IMR-90 (cell line): ENCODE data around the gene SMLR1. TPM values are rescaled to one million over a fixed set of nuclear protein-coding genes. Genes with fewer than 3 reads are reported as not detected.

ENCODE experiments used
- ATAC-seq: fragments of 200-7000 bp; cut with Tn5 transposase; 2 replicates; pipeline ENCODE4 v1.9.1; 2020; ENCODE audit warnings: low read depth, mild to moderate bottlenecking, moderate library complexity
- Bru-seq: library from RNA; stranded (reverse); fragments of 400-500 nt; gene quantifications from one replicate; lab custom pipeline; 2021; lab: Mats Ljungman, UMichigan
- BruChase-seq, 2 experiments: library from RNA; stranded (reverse); fragments of 400-500 nt; gene quantifications; one replicate each; lab custom pipeline; 2021; lab: Mats Ljungman, UMichigan
- BruUV-seq: library from RNA; stranded (reverse); fragments of 400-500 nt; replicated peaks from 2 replicates; lab custom pipeline; 2021; lab: Mats Ljungman, UMichigan
- CTCF ChIA-PET: fragments of 300-600 bp; formaldehyde crosslinking; extraction: SDS; loops from one replicate; lab custom pipeline; 2021; ENCODE audit warnings: antibody characterized with exemption; lab: Yijun Ruan, JAX
- POLR2A ChIA-PET: fragments of 300-600 bp; sonication (Branson Sonifier 250); formaldehyde crosslinking; loops from one replicate; lab custom pipeline; 2022; ENCODE audit warnings: antibody characterized with exemption; ENCODE audit not compliant: unreplicated experiment; lab: Charles Lee
- DNase-seq: peaks from one replicate; pipeline ENCODE4 v3.0.0; 2013
- H2AFZ ChIP-seq: replicated peaks from 2 replicates; pipeline ENCODE3; 2013; ENCODE audit warnings: low read length, mild to moderate bottlenecking; ENCODE audit not compliant: poor library complexity
- H2AK5ac ChIP-seq: 2 replicates; pipeline ENCODE4 v1.6.1; 2013; ENCODE audit warnings: low read depth, low read length, inconsistent platforms
- H2AK9ac ChIP-seq: replicated peaks from 2 replicates; pipeline ENCODE3; 2013; ENCODE audit warnings: mild to moderate bottlenecking, low read depth, low read length, moderate library complexity; ENCODE audit not compliant: poor library complexity
- H2BK120ac ChIP-seq: 2 replicates; pipeline ENCODE4 v1.6.1; 2013; ENCODE audit warnings: low read depth, low read length, inconsistent platforms
- H2BK15ac ChIP-seq: 3 replicates; pipeline ENCODE4 v1.6.1; 2013; ENCODE audit warnings: low read depth, low read length, inconsistent platforms
- H2BK20ac ChIP-seq: 2 replicates; pipeline ENCODE4 v1.6.1; 2013; ENCODE audit warnings: low read depth, mild to moderate bottlenecking, inconsistent platforms, low read length, moderate library complexity
- H2BK5ac ChIP-seq: 2 replicates; pipeline ENCODE4 v1.6.1; 2013; ENCODE audit warnings: mild to moderate bottlenecking, low read depth, low read length, inconsistent platforms; ENCODE audit not compliant: poor library complexity, severe bottlenecking
- H3K14ac ChIP-seq: replicated peaks from 2 replicates; pipeline ENCODE4 v1.6.1; 2013; ENCODE audit warnings: low read depth, low read length, inconsistent platforms
- H3K18ac ChIP-seq: 2 replicates; pipeline ENCODE4 v1.6.1; 2013; ENCODE audit warnings: low read depth, low read length, control low read depth
- H3K23ac ChIP-seq: 2 replicates; pipeline ENCODE4 v1.6.1; 2013; ENCODE audit warnings: low read depth, low read length, inconsistent platforms
- H3K27ac ChIP-seq: 2 replicates; pipeline ENCODE4 v1.5.1; 2013; ENCODE audit warnings: mild to moderate bottlenecking, control low read depth, low read length; ENCODE audit not compliant: insufficient read depth
- H3K27me3 ChIP-seq: 2 replicates; pipeline ENCODE4 v1.6.1; 2013; ENCODE audit warnings: low read length; ENCODE audit not compliant: control insufficient read depth, insufficient read depth
- H3K36me3 ChIP-seq: 2 replicates; pipeline ENCODE4 v1.6.1; 2013; ENCODE audit warnings: low read length, mixed read lengths; ENCODE audit not compliant: control insufficient read depth, insufficient read depth
- H3K4ac ChIP-seq: 2 replicates; pipeline ENCODE4 v1.6.1; 2013; ENCODE audit warnings: low read depth, low read length, inconsistent platforms
- H3K4me1 ChIP-seq: 2 replicates; pipeline ENCODE4 v1.6.1; 2013; ENCODE audit warnings: low read length, mixed read lengths; ENCODE audit not compliant: control insufficient read depth, insufficient read depth
- H3K4me2 ChIP-seq: 2 replicates; pipeline ENCODE4 v1.6.1; 2013; ENCODE audit warnings: low read depth, mild to moderate bottlenecking, control low read depth, low read length, moderate library complexity
- H3K4me3 ChIP-seq: 2 replicates; pipeline ENCODE4 v1.5.1; 2013; ENCODE audit warnings: low read depth, mild to moderate bottlenecking, control low read depth, low read length, moderate library complexity; ENCODE audit not compliant: insufficient read depth
- H3K56ac ChIP-seq: 2 replicates; pipeline ENCODE4 v1.6.1; 2013; ENCODE audit warnings: low read length, inconsistent platforms; ENCODE audit not compliant: insufficient read depth; ENCODE audit errors: extremely low read depth
- H3K79me1 ChIP-seq, 2 experiments: 2 replicates each; pipeline ENCODE4 v1.6.1; 2013; ENCODE audit warnings: low read length in 2 of 2, inconsistent platforms in 1 of 2, low read depth in 1 of 2
- H3K9ac ChIP-seq: 2 replicates; pipeline ENCODE4 v1.6.1; 2013; ENCODE audit warnings: low read depth, low read length, control low read depth
- H3K9me1 ChIP-seq: 2 replicates; pipeline ENCODE4 v1.6.1; 2013; ENCODE audit warnings: low read length, inconsistent platforms; ENCODE audit not compliant: insufficient read depth
- H3K9me3 ChIP-seq: 2 replicates; pipeline ENCODE4 v1.6.1; 2013; ENCODE audit warnings: low read length; ENCODE audit not compliant: control insufficient read depth, insufficient read depth
- H4K20me1 ChIP-seq: 2 replicates; pipeline ENCODE4 v1.6.1; 2013; ENCODE audit warnings: low read length, inconsistent platforms; ENCODE audit not compliant: insufficient read depth
- H4K5ac ChIP-seq: 2 replicates; pipeline ENCODE4 v1.6.1; 2013; ENCODE audit warnings: mild to moderate bottlenecking, low read depth, low read length, control low read depth
- H4K8ac ChIP-seq, 2 experiments: 2 replicates each; pipeline ENCODE4 v1.6.1; 2013; ENCODE audit warnings: low read depth in 2 of 2, low read length in 2 of 2, control low read depth in 1 of 2, inconsistent platforms in 1 of 2
- H4K91ac ChIP-seq: 2 replicates; pipeline ENCODE4 v1.6.1; 2013; ENCODE audit warnings: low read depth, low read length, inconsistent platforms; ENCODE audit not compliant: insufficient read depth
- CHD1 ChIP-seq: IDR thresholded peaks from 2 replicates; pipeline ENCODE4 v1.6.1; 2012; ENCODE audit warnings: low read depth, low read length, improper control_type of control experiment
- FOS ChIP-seq: fragments of 150-350 bp; IDR thresholded peaks from 2 replicates; pipeline ENCODE4 v1.6.1; 2016; ENCODE audit warnings: low read depth, low read length
- MAFK ChIP-seq: IDR thresholded peaks from 2 replicates; pipeline ENCODE4 v1.6.1; 2012; ENCODE audit warnings: low read depth, low read length, improper control_type of control experiment
- MAZ ChIP-seq: IDR thresholded peaks from 2 replicates; pipeline ENCODE4 v1.6.1; 2012; ENCODE audit warnings: low read depth, mild to moderate bottlenecking, low read length, improper control_type of control experiment, moderate library complexity, borderline replicate concordance
- MXI1 ChIP-seq: IDR thresholded peaks from 2 replicates; pipeline ENCODE4 v1.6.1; 2012; ENCODE audit warnings: low read depth, mild to moderate bottlenecking, low read length, moderate library complexity, borderline replicate concordance
- RAD21 ChIP-seq: IDR thresholded peaks from 2 replicates; pipeline ENCODE4 v1.6.1; 2012; ENCODE audit warnings: low read length, improper control_type of control experiment
- SMC3 ChIP-seq: fragments of 150-350 bp; IDR thresholded peaks from 2 replicates; pipeline ENCODE4 v1.6.1; 2016; ENCODE audit warnings: low read depth, mild to moderate bottlenecking, antibody characterized with exemption, low read length, moderate library complexity
- WGBS, 2 experiments: methylation state at CpG; one replicate each; pipeline versions ENCODE4 v1.1.5 to v1.1.7; 2013; ENCODE audit warnings: missing lambda C conversion rate in 2 of 2; ENCODE audit not compliant: insufficient read length in 1 of 2; ENCODE audit errors: extremely low coverage in 2 of 2; 5-methylcytosine and 5-hydroxymethylcytosine counted together
- dilution Hi-C: fragments of 300-500 bp; cut with HindIII; formaldehyde crosslinking; loops from one replicate; pipeline ENCODE4 v1.14.3; 2018; ENCODE audit warnings: low sequenced_read_pairs; ENCODE audit not compliant: unreplicated experiment
- in situ Hi-C: fragments of 300-500 bp; cut with MboI; formaldehyde crosslinking; loops from 3 replicates; pipeline ENCODE4 v1.14.3; 2019; ENCODE audit warnings: low sequenced_read_pairs, inconsistent platforms, mixed read lengths
- intact Hi-C: fragments of 100-400 bp; cut with micrococcal nuclease; formaldehyde crosslinking; loops from 2 replicates; pipeline ENCODE4 v1.10.0; 2022
- long read RNA-seq: library from polyadenylated mRNA; unstranded; transcript quantifications from one replicate; pipeline ENCODE4 v2.0.0, GENCODE V29; 2021; ENCODE audit not compliant: unreplicated experiment
- polyA plus RNA-seq, 3 experiments: library from polyadenylated mRNA; depleted of rRNA; stranded (reverse); fragments of >200 nt; gene quantifications; 2 replicates each; pipeline ENCODE4 v1.2.3, GENCODE V29; 2012; ENCODE audit warnings: low replicate concordance in 1 of 3
- total RNA-seq: library from RNA; depleted of rRNA; stranded (reverse); fragments of >200 nt; gene quantifications from 2 replicates; pipeline ENCODE4 v1.2.3, GENCODE V29; 2012; rRNA removed

SMLR1 gene
- total RNA-seq (not detected in 2 replicates), polyA plus RNA-seq (2012; rRNA removed) (not detected in 2 replicates), Bru-seq, nascent RNA (not detected), BruChase-seq, experiment 1, labeled RNA remaining after a 6-hour chase (not detected), BruChase-seq, experiment 2, labeled RNA remaining after a 2-hour chase (not detected)
- not detected in 2 replicates for polyA plus RNA-seq (2012; cell fraction: cytosol; rRNA removed)
- not detected in 2 replicates for polyA plus RNA-seq (2012; cell fraction: nucleus; rRNA removed; ENCODE audit: low replicate concordance)
- long read RNA-seq: 0 reads

DNA sequence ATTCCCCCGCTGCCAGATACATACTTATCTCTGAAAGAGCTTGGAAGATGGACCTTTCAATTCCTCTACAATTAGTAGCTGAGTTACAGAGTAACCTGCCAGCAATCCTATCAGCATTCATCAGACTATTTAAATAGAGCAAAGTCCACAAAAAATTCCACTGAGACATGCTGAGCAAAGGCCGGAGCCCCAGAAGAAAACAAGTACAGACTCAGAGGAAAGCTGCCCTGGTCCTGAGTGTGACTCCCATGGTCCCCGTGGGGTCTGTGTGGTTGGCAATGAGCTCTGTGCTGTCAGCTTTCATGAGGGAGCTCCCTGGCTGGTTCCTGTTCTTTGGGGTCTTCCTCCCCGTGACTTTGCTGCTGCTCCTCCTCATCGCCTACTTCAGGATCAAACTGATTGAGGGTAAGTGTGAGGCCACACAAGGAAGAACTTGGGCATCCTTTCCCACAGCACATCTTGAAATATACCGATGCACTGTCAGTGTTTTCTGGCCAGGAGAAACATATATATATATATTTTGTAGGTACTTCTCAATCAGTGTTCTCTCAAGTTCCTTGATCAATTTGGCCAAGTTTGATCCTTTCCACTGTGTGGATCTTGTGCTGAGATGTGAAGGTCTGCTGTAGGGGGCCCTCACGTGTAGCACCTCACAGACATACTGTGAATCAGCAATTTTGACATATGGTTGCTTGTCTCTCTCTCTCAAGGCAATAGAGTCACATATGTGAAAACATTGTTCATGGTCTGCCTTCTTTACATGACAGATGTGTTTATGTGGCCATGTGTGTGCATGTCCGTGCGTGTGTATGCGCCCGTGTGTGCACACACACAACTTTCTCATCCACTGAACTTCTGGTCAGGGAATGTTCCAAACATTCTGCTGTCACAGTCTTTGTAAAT, at the start of gene SMLR1:
TSS of gene SMLR1 (plus strand) at position 160 of the 903 bp plus-strand sequence. CDS start at position 168, 8 bp downstream.
- no peaks in the 10 kb centered on the region for H3K4me1 ChIP-seq
- dilution Hi-C loops: no loop called here
- no peaks in the 10 kb centered on the region for H4K20me1 ChIP-seq
- no peak within 1 kb of the TSS for H4K8ac ChIP-seq
- no peak within 1 kb of the TSS for H3K27ac ChIP-seq
- ChIA-PET POLR2A (no interaction called here), CTCF (no interaction called here)
- no peak within 1 kb of the TSS for H4K91ac ChIP-seq
- ATAC-seq (no peak), DNase-seq (no peak)
- no peak within 1 kb of the TSS for H3K4me3 ChIP-seq
- H2AK9ac ChIP-seq: no peak within 1 kb of the TSS
- H2BK120ac ChIP-seq: no peak within 1 kb of the TSS
- in situ Hi-C loops: no loop called here
- no TSS peak for BruUV-seq
- no peak within 1 kb of the TSS for H3K56ac ChIP-seq
- H4K5ac ChIP-seq: no peak within 1 kb of the TSS
- H3K23ac ChIP-seq: no peak within 1 kb of the TSS
- H3K18ac ChIP-seq: no peak within 1 kb of the TSS
- TF ChIP-seq MAFK (no peak), RAD21 (no peak), SMC3 (no peak), MXI1 (no peak), CHD1 (no peak), MAZ (no peak), FOS (no peak)
- no peak within 1 kb of the TSS for H2BK20ac ChIP-seq
- no peak within 1 kb of the TSS for H3K14ac ChIP-seq
- WGBS, 2 experiments: 100% methylated on average over 1 of the region's 11 CpGs; no CpG with 5 or more reads in 1 of the 2 experiments
- no peaks in the 10 kb centered on the region for H3K27me3 ChIP-seq
- no peaks in the 10 kb centered on the region for H3K9me3 ChIP-seq
- H2BK15ac ChIP-seq: no peak within 1 kb of the TSS
- no peak within 1 kb of the TSS for H2AK5ac ChIP-seq
- no peak within 1 kb of the TSS for H2BK5ac ChIP-seq
- H3K79me1 ChIP-seq: no peaks in the 10 kb centered on the region
- H3K36me3 ChIP-seq: no peaks in the 10 kb centered on the region
- H2AFZ ChIP-seq: no peak within 1 kb of the TSS
- no peak within 1 kb of the TSS for H3K4ac ChIP-seq
- intact Hi-C loops: no loop called here
- no peaks in the 10 kb centered on the region for H3K9me1 ChIP-seq
- no peak within 1 kb of the TSS for H3K9ac ChIP-seq
- H3K4me2 ChIP-seq: no peak within 1 kb of the TSS
